HG03097 (cell line): ENCODE measurements around the gene OR2Y1.
A peak's percentile ranks its signal among the peaks of the same experiment; 100 is the strongest.
"Not testable (repeated sequence)": the region's sequence is repeated elsewhere in the genome, so short reads cannot be mapped to it uniquely, and the experiment has no call there.

Experiments used
- ATAC-seq: cut with Tn5 transposase; IDR thresholded peaks from one replicate; pipeline ENCODE4 v1.9.1; 2021; ENCODE audit not compliant: unreplicated experiment, low FRiP score

OR2Y1 gene, protein sequence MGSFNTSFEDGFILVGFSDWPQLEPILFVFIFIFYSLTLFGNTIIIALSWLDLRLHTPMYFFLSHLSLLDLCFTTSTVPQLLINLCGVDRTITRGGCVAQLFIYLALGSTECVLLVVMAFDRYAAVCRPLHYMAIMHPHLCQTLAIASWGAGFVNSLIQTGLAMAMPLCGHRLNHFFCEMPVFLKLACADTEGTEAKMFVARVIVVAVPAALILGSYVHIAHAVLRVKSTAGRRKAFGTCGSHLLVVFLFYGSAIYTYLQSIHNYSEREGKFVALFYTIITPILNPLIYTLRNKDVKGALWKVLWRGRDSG

DNA sequence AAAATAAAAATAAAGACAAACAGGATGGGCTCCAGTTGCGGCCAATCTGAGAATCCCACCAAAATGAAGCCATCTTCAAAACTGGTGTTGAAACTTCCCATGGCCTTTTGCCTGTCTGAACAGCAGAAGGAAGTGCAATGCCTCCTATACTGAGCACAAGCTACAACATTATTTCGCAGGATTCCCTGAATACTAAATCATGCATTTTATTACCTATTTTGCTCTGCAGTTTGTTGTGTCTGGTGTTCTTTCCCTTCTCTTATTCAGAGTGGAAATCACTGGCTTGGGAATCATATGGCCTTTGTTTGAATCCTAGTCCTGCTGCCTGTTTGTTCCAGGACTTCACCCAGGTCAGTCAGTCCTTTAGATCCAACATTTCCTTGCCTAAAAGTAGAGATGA lies at the start of gene OR2Y1:
OR2Y1 (minus strand) TSS at position 101 of the 400 bp plus-strand sequence; CDS start at position 101, 0 bp downstream.
- no peak for ATAC-seq

DNA sequence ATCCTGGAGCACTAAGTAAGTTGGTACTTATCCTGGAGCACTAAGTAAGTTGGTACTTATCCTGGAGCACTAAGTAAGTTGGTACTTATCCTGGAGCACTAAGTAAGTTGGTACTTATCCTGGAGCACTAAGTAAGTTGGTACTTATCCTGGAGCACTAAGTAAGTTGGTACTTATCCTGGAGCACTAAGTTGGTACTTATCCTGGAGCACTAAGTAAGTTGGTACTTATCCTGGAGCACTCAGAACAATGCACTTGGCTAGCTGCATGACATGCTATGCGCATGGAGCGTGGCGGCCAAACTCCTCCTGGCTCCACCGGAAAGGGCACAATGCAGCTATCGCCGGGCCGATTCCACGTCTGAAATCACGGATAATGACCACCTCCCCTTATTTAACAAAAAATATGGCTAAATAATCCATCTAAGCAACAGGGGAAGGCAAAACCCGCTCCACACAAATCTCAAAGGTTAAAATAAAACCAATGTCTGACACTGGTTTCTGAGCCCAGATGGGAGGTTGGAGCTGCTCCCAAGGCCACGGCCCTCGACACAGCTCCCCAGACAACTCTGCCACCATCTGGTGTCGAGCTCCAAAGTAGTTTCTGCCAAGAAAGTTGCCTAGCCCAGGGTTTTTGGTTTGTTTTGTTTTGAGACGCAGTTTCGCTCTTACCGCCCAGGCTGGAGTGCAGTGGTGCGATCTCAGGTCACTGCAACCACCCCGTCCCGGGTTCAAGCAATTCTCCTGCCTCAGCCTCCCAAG lies 49.0 kb upstream of the OR2Y1 start:
- not testable (repeated sequence) for ATAC-seq

DNA sequence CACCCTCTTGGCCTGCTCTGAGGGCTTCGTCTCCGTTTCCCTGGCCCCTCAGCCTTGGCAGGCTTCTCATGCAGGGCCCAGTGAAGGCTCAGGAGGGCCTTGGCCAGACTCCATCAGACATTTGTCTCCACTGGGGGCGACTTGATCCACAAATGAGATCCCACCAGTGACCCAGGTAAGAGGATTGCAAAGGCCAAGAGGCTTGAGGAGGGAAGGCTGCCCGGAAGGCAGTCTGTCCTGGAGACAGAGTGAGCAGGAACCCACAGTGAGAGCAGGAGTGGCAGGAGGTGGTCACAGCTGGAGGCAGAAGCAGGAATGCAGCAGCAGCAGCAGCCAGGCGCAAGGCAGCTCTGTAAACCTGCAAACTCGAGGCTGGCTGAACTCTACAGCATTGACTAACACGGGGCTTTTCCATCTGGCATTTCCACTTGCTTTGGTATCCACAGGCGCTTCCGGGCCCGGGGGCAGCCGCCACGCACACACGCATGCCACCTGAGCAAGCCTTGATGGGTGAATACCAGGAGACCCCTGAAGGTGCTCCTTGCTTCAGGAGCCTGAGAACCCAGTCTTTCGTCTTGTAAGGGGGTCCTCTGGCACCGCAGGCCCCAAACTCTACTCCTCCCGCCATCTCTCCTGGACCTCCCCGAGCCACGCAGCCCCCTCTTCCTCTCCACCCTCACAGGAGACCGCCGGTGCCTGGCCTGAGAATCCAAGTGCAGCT lies 48.0 kb upstream of the OR2Y1 start:
- no peak for ATAC-seq

DNA sequence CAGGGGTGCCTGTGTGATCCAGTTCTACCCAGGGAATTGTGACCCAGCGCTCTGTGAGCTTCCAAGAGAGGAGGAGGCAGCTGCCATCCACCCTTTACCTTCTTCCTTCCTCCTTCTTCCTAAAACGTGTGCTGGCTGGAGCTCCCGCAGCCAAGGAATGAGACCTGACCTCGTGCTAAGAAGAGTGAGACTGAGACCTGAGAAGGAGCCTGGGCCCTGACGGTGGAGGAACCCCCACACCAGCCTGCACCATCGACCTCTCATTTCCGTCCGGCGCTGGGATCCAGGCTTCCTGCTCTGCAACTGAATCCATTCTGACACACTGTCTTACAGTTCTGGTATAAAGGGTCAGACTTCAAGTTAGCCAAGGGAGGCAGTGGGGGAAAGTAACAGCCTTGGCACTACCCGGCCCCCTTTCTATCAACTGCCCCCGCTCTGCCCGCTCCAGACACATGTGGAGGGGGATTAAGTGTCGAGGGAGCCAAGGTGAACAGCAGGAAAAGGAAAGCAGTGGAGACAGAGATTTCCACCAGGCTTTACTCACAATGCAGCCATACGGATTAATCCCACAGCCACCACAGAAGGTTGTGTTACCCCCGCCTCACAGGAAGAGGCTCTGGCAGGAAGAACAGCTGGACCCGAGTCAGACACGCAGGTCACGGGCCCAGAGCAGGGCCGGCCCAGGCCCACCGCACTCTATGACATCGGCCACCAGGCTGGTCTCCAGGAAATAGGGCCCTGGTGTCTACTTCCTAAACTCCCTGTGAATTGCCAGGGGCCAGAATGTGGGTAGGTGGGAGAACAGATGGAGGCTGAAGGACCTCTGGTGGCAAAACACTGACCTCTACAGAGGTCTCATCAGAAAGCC lies 46.9 kb upstream of the OR2Y1 start:
- no peak for ATAC-seq

DNA sequence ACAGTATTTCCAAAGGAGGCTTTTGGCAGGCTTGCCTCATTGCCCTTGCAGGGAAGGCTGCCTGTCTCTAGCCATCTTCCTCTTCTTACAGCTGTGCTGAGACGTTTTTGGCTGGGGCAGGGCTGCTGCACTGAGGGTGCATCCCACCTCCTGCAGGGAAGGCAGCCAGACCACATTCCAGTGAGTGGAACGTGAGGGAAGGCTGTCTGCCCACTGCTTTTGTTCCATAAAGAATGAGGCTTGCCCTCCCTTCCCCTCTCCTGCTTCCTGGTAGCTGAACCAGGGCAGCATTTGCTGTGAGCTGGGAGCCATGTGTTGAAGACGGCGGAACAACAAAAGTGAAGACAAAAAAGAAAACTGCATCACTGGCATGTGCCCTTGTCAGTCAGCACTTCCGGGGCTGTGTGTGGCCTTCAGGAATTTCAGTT lies 46.0 kb upstream of the OR2Y1 start:
- ATAC-seq, result no peak

DNA sequence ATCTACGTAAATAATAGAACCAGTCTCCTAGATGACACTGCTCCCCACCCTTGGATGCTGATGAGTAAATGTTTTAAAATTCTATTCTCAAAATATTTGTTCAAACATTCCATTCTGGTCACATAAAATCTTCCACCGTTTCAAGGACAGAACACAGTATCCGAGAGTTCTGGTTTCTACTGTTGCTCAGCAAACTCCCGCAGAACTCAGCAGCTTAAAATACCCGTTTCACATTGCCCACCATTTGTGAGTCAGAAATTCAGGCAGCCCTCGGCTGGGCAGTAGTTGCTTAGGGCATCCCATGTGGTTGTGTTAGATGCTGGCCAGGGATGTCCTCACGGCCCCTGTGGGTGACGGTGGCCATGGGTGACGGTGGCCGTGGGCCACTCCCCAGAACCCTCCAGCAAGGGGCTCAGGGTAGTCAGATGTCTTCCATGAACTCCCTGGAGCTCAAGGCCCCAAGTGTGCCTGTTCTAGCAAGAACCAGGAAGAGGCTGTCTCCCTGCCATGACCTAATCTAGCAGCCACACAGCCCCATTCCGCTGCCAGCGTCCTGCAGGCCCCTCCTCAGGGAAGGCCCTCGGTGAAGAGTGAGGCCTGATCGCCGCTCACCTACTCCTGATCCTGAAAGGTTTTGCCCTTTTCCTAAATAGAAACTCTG lies 45.4 kb upstream of the OR2Y1 start:
- no peak for ATAC-seq

DNA sequence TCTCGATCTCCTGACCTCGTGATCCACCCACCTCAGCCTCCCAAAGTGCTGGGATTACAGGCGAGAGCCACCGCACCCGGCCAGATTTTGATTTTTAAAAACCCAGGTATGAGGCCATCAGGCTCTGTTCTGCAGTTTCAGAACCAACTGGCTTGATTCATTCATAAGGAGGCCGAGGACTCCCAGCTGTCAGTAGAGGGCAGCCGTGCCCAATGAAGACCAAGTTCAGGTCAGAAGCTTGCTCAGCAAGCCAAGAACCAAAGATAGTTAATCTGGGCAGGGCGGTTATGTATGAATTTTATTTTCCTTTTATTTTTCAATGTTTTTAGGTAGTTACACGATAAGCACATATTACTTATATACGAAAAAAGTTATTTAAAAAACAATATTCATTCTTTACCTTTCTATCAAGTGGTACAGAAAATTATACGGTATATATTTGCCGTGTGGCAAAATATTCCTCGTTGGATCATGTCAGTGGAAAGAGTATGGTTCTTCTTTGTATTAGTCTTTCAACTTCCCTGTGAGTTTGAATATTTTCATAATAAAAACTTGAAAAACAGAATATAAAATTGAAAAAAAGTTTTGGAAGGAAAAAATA lies 44.7 kb upstream of the OR2Y1 start:
- peak; percentile 62 for ATAC-seq

DNA sequence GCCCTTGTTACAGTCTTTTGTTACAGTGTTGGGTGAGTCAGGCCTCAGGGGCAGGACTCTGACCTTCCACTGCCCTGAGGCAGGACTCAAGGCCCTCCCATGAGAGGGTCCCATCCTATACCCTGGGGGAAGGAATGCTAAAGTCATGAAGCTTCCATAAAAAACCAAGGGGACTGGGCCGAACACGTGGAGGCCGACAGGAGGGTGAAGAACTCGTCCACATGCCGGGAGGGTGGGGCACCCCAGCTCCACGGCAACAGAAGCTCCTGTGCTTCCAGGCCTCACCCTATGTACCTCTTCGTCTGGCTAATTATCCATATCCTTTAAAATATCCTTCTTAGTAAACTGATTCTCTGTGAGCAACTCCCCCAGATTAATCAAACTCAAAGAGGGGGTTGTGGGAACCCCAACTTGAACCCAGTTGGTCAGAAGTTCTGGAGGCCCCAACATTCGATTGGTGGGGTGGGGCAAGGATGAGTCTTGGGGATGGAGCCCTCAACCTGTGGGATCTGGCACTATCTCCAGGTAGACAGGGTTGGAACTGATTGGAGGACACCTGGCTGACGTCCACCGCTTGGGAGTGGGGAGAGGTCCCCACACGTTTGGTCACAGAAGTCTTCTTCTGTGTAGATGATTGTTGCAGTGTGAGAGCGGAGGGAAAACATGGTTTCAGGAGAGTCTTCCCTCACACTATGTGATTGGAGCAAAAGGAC lies 43.6 kb upstream of the OR2Y1 start:
- no peak for ATAC-seq

DNA sequence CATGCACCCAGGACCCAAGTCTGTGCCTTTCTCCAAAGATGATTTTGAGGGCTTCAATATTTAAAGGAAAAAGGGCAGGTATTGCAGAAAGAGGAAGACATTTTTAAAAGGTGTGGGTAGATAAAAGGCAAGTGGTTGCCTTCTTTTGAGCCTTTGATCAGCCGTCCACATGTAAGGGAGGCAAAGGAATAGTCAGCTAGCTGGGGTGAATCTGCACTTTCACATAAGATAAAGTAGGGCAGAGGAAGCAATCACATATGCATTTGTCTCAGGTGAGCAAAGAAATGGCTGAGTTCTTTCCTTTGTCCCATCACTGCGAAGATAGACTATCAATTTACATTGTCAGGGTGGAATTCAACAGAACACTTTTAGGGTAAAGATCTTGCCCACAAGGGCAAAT lies 42.9 kb upstream of the OR2Y1 start:
- ATAC-seq, result no peak

DNA sequence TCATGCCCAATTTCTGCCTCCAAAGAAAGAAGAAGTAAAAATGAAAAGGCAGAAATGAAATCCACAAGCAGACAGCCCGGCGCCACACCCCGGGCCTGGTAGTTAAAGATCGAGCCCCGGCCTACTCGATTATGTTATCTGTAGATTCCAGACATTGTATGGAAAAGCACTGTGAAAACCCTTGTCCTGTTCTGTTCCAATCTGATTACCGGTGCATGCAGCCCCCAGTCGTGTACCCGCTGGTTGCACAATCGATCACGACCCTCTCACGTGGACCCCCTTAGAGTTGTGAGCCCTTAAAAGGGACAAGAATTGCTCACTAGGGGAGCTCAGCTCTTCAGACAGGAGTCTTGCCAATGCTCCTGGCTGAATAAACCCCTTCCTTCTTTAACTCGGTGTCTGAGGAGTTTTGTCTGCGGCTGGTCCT lies 42.1 kb upstream of the OR2Y1 start:
- ATAC-seq, result not testable (repeated sequence)

DNA sequence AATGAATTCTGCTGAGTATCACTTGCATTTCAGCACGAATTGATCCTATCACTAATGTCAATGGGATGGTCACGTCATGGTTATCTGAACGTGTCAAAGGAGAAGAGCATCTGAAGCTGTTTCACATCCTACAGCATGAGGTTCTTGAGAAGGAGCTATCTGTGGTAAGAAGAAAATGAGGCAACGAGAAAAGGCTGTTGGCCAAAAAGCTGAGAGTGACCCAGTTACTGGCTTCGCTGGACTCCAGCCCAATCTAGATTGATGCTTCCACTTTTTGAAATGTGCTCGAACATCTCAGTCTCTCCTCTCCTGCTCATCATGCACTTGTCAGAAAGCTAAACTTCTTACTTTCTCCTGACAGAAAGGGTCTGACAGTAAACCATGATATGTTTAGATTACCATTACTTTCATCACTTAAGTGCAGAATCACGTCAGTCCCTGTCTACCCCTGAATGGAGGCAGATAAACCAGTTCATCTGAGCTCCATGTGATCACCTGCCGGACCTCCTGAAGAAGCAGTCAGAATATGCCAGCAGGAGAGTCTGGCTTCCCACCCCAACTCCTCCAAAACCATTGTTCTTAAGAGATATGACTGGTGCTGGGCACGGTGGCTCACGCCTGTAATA lies 40.2 kb upstream of the OR2Y1 start:
- no peak for ATAC-seq

DNA sequence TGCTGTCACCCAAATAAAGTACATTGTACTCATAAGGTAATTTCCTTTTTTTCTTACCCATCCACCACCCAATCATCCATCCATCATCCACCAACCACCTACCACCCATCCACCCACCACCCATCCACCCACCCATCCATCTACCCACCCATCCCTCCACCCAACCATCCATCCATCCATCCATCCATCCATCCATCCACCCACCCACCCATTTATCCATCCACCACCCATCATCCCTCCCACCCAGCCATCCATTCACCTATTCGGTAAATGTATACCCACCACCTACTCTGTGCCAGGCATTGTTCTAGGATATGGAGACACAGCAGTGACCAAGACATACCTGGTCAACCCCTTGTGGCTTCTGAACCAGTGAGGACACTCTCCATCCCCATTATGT lies 37.6 kb upstream of the OR2Y1 start:
- no peak for ATAC-seq

DNA sequence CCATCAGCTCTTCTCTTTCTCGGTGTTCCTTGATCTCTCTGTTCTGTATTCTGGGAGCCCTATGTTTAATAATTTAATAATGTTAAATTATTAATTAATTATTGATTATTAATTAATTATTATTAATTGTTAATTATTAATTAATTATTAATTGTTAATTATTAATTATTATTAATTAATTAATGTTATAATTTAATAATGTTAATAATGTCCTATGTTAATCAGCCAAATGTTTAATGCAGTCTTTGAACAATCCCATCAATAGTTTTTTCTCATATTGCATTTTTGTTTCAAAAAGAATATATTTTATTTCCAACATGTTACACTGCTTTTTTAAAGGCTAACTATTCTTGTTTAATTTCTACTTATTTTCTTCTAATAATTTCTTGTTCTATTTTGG lies 36.5 kb upstream of the OR2Y1 start:
- no peak for ATAC-seq

DNA sequence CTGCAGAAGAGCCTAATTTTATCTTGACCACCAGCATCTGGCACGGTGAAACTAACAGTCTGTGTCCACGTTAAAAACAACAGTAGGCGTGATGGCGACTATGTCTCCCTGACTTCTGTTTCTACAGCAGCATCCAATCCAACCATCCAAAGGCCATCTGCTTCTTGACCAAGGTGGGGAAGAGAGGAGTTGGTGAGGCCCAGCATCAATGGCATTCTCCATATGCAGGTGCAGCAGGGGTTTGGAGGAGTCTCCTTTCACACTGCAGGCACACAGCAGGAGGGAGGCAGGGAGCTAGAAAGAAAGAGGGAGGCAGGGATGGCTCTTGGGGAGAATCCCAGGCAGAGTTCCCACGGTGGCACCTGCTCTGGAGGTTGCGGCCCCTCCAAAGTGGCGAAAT lies 35.8 kb upstream of the OR2Y1 start:
- ATAC-seq, result no peak

DNA sequence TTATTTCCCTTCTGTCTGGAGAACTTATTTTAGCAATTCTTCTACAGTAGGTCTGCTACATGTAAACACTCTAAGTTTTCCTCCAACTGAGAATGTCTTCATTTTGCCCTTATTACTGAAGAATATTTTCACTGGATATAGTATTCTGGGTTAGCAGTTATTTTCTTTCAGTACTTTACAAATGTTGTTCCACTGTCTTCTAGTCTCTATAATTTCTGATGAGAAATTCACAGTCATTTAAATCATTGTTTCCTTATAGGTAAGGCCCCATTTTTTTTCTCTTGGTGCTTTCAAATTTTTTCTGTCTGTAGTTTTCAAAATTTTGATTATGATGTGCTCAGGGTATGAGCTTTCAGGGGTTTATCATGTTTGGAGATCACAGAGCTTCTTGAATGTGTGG lies 32.0 kb upstream of the OR2Y1 start:
- no peak for ATAC-seq

DNA sequence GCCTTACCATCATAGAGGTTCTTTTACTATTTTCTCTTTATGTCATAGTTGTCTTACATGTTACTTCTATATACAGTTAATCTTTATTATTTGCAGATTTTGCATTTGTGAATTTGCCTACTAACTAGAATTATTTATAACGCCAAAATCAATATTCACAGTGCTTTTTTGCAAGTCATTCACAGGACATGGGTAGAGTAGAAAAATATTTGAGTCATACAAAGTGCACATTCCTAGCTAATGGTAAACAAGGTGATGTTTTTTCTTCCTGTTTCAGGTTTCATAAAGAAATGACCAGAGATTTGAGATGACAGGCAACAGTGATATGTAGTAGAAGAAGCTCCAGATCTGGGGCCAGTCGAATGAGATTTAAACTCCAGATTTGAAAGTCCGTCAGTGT lies 30.0 kb upstream of the OR2Y1 start:
- ATAC-seq, result no peak

DNA sequence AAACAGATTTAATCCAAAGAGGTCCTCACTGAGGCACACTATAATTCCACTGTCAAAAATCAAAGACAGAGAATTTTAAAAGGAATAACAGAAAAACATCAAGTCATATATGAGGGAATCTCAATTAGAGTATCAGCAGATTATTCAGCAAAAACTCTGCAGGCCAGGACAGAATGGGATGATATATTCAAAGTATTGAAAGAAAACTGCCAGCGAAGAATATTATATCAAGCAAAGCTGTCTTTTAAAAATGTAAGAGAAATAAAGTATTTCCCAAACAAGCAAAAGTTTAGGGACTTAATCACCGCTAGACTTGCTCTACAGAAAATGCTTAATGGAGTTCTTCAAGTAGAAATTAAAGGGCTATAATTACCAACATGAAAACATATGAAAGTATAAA lies 15.7 kb upstream of the OR2Y1 start:
- ATAC-seq, result no peak

DNA sequence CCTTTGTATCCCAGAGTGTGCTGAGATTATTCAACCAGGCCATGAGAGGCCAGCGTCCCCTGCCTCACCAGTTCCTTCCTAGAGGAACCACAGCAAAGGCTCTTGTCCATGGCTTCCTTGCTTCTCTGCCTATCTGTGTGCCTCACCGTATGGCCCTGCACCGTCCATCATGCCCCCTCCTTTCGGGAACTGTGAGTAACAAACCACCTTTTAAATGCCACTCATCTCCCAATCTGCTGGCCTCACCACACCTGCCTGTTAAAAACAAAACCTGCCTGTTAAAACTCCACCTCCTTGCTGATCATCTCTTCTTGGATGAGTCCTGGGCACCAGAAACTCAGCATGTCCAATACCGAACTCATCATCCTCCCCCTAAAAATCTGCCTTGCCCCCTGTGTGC lies 4.4 kb upstream of the OR2Y1 start:
- no peak for ATAC-seq

DNA sequence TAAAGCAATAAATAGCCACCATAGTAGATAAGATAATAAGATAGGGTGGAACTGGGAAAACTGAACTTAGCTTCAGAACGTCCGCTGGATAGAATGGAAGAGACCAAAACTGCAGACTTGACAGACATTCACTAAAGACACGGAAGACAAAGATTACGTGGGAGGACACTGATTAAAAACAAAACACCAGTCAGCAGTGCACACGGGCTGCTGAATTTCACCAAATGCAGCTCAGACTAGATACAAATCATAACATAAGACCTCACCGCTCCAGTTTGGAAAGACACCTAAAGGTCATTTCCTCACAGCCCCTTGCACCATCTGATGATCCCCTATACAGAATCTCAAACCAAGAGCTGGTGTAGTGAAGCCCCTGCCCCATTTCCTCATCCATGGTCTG lies 2.9 kb upstream of the OR2Y1 start:
- ATAC-seq, result no peak
